ENCODE results near the gene OR4D6. TPM values are rescaled to one million over a fixed set of nuclear protein-coding genes. Genes with fewer than 3 reads are reported as not detected.

Gene OR4D6
- total RNA-seq, 1 experiment from 2014 or later, result not detected

DNA sequence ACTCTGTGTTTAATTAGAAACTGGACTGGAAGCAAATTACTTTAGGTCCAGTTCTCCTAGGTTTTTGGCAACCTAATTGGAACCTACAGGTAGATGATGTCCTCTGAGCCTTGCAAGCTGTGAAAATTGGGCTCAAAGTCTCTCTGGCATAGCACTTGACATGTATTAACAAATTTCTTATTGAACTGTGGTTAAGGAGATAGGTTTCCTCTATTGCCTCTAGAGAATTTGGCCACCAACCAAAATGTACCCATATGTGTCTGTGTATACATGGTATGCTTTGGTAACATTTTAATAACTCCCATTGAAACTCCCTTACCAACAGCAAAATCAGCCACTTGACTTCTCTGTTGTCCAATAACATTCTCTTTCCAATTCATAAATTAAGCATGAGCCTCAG lies 16.3 kb downstream of the OR4D6 start, which contains the start of gene OR4D10:
TSS of gene OR4D10 (plus strand) at position 301 of the 400 bp plus-strand sequence. CDS start 4,115 bp downstream, outside the sequence.
- H3K9me3 ChIP-seq (ENCODE audit: low read depth, low read length, poor library complexity, severe bottlenecking), result no peaks in the 10 kb centered on the region
- no peak within 1 kb of the TSS for H3K4me3 ChIP-seq (ENCODE audit: low read depth, low read length, poor library complexity, severe bottlenecking)
- TF ChIP-seq EZH2 (IDR thresholded peaks at IDR 0.05; ENCODE audit: borderline replicate concordance, low read depth, low read length, poor library complexity, severe bottlenecking), result no peak
- TF ChIP-seq, protein P1, sequence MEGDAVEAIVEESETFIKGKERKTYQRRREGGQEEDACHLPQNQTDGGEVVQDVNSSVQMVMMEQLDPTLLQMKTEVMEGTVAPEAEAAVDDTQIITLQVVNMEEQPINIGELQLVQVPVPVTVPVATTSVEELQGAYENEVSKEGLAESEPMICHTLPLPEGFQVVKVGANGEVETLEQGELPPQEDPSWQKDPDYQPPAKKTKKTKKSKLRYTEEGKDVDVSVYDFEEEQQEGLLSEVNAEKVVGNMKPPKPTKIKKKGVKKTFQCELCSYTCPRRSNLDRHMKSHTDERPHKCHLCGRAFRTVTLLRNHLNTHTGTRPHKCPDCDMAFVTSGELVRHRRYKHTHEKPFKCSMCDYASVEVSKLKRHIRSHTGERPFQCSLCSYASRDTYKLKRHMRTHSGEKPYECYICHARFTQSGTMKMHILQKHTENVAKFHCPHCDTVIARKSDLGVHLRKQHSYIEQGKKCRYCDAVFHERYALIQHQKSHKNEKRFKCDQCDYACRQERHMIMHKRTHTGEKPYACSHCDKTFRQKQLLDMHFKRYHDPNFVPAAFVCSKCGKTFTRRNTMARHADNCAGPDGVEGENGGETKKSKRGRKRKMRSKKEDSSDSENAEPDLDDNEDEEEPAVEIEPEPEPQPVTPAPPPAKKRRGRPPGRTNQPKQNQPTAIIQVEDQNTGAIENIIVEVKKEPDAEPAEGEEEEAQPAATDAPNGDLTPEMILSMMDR (conservative IDR thresholded peaks at IDR 0.05; ENCODE audit: low read depth, low read length), result no peak
- ChIA-PET CTCF (no interaction called here), POLR2A (ENCODE audit: low non-redundant PET) (no interaction called here)
- no peak for DNase-seq (ENCODE audit: low spot score)
- peaks cover 18% of the 10 kb centered on the region for H3K27me3 ChIP-seq (replicated peaks; ENCODE audit: insufficient read depth, low read depth, low read length, poor library complexity)
- no peak within 1 kb of the TSS for H3K27ac ChIP-seq (ENCODE audit: low read depth, low read length, poor library complexity, severe bottlenecking)
- intact Hi-C loops (cut with micrococcal nuclease; ENCODE audit: unreplicated experiment), result no loop called here
- BruUV-seq (replicated peaks), result no TSS peak
- no peaks in the 10 kb centered on the region for H3K4me1 ChIP-seq (ENCODE audit: insufficient read depth, low read length, poor library complexity, severe bottlenecking)
- H3K36me3 ChIP-seq (ENCODE audit: insufficient read depth, low read length, poor library complexity, severe bottlenecking), result no peaks in the 10 kb centered on the region

DNA sequence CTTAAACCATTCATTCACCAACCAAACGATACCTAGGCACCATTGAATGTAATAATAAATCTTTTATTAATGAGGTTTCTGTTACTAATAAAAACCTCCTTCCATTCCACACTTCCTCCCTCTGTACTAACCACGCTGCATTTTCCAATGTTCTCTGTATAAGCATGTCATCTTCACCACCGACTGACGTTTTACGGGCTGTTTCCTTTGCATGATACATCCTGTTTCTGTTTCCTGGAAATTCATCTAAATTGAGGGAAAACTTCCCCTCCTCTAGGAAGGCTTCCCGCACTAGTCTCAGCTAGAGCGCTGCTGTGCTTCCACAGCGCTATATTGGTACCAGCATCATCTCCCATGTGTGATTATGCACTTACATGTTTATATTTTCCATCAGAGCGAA lies 18.4 kb downstream of the OR4D6 start:
- DNase-seq (ENCODE audit: low spot score), result no peak
- H3K4me3 ChIP-seq (ENCODE audit: low read depth, low read length, poor library complexity, severe bottlenecking), result no peak overlapping the region
- no peak for TF ChIP-seq EZH2 (IDR thresholded peaks at IDR 0.05; ENCODE audit: borderline replicate concordance, low read depth, low read length, poor library complexity, severe bottlenecking)
- TF ChIP-seq, protein P1 (conservative IDR thresholded peaks at IDR 0.05; ENCODE audit: low read depth, low read length), result no peak
- H3K4me1 ChIP-seq (ENCODE audit: insufficient read depth, low read length, poor library complexity, severe bottlenecking), result no peaks in the 10 kb centered on the region
- intact Hi-C loops (cut with micrococcal nuclease; ENCODE audit: unreplicated experiment), result no loop called here
- POLR2A ChIA-PET (ENCODE audit: low non-redundant PET), result no interaction called here
- no peaks in the 10 kb centered on the region for H3K9me3 ChIP-seq (ENCODE audit: low read depth, low read length, poor library complexity, severe bottlenecking)
- no peak overlapping the region for H3K27ac ChIP-seq (ENCODE audit: low read depth, low read length, poor library complexity, severe bottlenecking)
- no peaks in the 10 kb centered on the region for H3K36me3 ChIP-seq (ENCODE audit: insufficient read depth, low read length, poor library complexity, severe bottlenecking)
- CTCF ChIA-PET, result no interaction called here
- peaks cover 29% of the 10 kb centered on the region for H3K27me3 ChIP-seq (replicated peaks; ENCODE audit: insufficient read depth, low read depth, low read length, poor library complexity)
- BruUV-seq (replicated peaks), result no TSS peak

DNA sequence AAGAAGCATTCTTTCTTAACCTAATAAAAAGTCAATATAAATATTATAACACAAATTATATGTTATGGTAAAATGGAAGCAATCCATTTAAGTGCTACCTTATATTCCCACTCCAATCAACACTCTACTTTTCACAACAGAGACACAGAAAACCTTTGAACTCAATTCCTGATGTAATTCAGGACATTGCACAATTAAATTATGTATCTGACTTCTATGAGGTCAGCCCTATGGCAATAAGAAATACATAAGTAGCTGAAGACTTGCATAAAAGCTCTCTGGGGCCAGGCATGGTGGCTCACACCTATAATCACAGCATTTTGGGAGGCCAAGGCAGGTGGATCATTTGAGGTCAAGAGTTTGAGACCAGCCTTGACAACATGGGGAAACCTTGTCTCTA lies 23.1 kb downstream of the OR4D6 start:
- Histone ChIP-seq H3K27ac (ENCODE audit: low read depth, low read length, poor library complexity, severe bottlenecking) (no peak overlapping the region), H3K27me3 (replicated peaks; ENCODE audit: insufficient read depth, low read depth, low read length, poor library complexity) (peaks cover 35% of the 10 kb centered on the region), H3K9me3 (ENCODE audit: low read depth, low read length, poor library complexity, severe bottlenecking) (no peaks in the 10 kb centered on the region), H3K4me3 (ENCODE audit: low read depth, low read length, poor library complexity, severe bottlenecking) (no peak overlapping the region), H3K4me1 (ENCODE audit: insufficient read depth, low read length, poor library complexity, severe bottlenecking) (no peaks in the 10 kb centered on the region), H3K36me3 (ENCODE audit: insufficient read depth, low read length, poor library complexity, severe bottlenecking) (no peaks in the 10 kb centered on the region)
- ChIA-PET POLR2A (ENCODE audit: low non-redundant PET) (interaction anchor here (0.6 kb wide), 1 partner anchor 308 kb away, joined by 3 read pairs; the partner anchor contains the start of gene DTX4), CTCF (no interaction called here)
- intact Hi-C loops (cut with micrococcal nuclease; ENCODE audit: unreplicated experiment), result no loop called here
- no TSS peak for BruUV-seq (replicated peaks)
- no peak for DNase-seq (ENCODE audit: low spot score)
- TF ChIP-seq EZH2 (IDR thresholded peaks at IDR 0.05; ENCODE audit: borderline replicate concordance, low read depth, low read length, poor library complexity, severe bottlenecking), result no peak
- TF ChIP-seq, protein P1 (conservative IDR thresholded peaks at IDR 0.05; ENCODE audit: low read depth, low read length), result no peak

All from A673 (cell line).